Sciatic nerve (tissue), 2 donors: ENCODE data around the gene TUBAL3. TPM values are rescaled to one million over a fixed set of nuclear protein-coding genes. Genes with fewer than 3 reads are reported as not detected.
A peak's percentile ranks its signal among the peaks of the same experiment; 100 is the strongest.

Experiments used
- ATAC-seq: fragments of 200-7000 bp; cut with Tn5 transposase; one replicate; pipeline ENCODE4 v1.9.1; 2020; ENCODE audit warnings: mild to moderate bottlenecking, moderate library complexity
- DNase-seq: peaks from one replicate; pipeline ENCODE4 v3.0.0-alpha.2; 2020; ENCODE audit warnings: low spot score
- intact Hi-C: fragments of 100-400 bp; cut with DNase I; formaldehyde crosslinking; loops from one replicate; pipeline ENCODE4 v1.14.2; 2022
- total RNA-seq: library from RNA; stranded (reverse); fragmentation: NEBNext Ultra II Directional; extraction: Animal tissue kit (Norgen Biotek cat#: 25700); gene quantifications from one replicate; pipeline ENCODE4 v1.2.1, GENCODE V29; 2021
- donor health status: DM: no; HTN: no; CAD: no.
- donor health status: DM: no; HTN: no; CAD: no.

TUBAL3 gene
- 0.18 TPM for total RNA-seq

DNA sequence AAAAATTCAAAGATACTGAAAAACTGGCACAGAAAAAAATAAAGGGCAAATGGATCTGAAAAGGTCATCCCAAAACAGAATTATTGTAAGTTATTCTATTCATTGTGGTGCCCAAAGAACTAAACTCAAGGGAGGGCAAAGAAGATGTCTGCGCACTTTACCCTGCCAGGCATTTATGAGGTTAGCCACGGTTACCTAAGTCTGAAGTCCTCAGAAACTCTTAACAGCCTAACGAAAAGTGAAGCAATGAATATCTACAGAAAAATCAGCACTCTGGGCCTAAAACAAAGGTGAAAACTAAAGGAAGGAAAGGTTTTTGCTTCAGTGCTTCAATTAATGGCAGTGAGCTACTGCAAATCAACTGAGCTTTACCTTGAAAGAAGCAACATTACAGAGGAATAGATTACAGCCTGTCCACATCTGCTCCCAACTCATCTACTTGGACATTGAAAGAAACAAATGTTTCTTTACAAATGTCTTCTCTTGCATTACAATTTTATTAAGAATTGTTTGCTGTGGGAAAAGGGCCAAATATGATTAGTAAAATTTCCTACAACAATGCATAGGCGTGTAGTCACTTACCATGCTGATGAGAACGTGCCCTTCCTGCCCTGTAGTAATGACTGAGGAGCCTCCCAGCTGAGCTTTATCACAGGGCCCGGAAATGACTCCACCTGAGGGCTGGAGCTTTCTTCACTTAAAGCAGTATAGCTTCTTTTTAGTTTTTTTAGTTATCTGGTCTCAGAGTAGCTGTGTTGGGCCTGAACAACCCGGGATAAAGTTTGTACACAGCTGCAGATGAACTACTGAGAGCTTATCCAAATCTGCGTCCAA is at the start of gene TUBAL3:
TSS of gene TUBAL3 (minus strand) at position 621 of the 834 bp plus-strand sequence. CDS start at position 585, 36 bp downstream.
- intact Hi-C loops: no loop called here
- ATAC-seq: no peak

DNA sequence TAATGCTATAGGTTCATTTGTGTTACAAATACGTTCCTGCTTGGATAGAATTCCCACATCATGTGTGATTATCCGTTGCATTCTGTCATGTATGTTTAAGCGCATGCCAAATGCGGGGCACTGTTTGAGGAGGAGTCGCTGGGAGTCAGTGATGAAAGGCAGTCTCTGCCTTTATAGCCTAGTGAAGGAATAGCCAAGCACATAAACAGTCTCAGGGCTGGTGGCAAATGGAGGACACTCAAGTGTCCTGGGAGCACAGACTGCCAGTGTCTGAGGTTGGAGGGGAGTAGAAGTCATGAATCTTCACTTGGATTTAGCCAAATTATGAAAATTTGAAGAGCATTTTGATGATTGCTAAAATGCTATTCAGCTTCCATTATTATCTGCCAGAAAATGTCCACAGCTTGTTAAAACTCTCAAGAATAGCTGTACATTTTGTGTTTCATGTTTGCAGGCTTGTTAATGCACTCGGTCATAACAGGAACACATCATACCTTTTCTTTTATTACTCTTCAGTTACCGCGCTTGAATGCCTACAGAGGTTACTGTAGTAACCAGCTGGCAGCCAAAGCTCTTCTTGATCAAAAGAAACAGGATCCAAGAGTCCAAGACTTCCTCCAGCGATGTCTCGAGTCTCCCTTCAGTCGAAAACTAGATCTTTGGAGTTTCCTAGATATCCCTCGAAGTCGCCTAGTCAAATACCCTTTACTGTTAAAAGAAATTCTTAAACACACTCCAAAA is 49.3 kb upstream of the TUBAL3 start:
- DNase-seq (no peak), ATAC-seq (no peak)
- intact Hi-C loops: no loop called here

More for the DNA sequence above, at the start of gene TUBAL3:
- DNase-seq: no peak

DNA sequence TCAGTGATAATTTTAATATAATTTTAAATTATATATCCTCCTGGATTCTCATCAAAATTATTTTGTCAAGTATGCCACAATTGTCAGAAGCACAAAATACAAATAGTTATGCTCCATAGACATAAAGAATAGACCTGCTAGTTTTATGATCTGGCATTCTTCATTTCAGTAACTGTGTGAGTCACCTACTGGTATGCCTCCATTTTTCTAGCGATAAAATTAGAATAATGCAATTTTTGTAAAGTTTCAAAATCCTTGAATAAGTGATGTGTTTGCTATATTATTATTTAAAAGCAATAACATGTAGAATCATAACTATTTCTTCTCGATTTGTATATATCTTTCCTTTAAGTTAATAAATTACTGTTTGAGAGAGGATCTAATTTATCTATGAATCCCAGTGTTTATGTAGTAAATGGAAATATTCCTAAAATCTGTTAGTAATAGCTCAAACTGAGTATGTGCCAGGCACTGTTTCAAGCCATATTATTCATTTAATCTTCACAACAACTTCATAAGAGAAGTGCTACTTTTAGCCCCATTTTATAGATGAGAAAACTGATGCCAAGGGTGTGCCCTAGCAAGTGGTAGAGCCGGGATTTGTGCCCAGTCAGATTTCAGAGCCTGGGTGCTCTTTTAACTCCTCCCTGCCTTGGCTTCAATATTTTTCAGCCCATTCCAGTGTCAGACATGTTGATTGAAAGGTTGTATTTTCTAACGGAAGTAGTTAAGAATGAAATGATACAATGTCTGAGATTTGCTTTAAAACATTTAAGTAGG is 46.2 kb upstream of the TUBAL3 start:
- intact Hi-C loops: no loop called here
- ATAC-seq: no peak
- no peak for DNase-seq

DNA sequence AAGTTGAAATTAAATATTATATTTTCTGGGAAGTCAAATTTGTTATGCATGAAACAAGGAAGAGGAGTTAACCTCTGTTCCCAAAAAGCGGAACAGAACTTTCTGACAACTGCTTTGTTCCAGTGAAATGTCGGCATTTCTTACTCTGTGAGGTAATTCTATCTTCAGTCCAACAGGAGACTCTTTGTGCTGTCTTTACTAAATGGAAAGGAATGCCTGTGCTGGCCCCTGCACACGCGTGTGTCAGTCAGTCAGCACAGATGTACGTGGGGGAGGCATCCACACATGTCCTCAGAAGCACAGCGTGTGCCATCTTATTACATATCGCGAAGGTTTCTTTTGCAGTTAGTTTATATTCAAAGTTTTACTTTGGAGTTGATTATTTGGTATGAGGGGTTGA is 45.2 kb upstream of the TUBAL3 start:
- DNase-seq: no peak
- ATAC-seq: peak; percentile 62
- intact Hi-C loops: loop anchor here (5.0 kb wide), 1 partner anchor 172 kb away; no protein-coding TSS in a partner anchor

DNA sequence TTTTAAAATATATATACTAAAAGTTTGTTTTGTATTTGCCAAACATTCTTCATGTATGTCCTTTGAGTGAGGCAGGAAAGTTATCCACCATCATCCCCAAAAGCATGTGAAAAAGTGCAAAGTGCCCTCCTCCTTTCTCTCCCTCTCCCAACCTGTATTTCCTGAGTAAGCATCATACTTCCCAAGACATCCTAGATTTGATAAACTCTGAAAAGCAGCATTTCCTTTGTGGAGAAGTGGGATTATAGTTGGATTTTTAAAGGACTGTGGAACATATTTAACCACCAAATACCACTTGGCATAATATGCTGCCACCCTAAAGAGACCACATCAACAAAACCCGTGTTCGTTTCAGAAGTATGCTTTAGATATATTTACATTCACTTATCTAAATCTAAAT is 44.6 kb upstream of the TUBAL3 start:
- DNase-seq (no peak), ATAC-seq (no peak)
- intact Hi-C loops: loop anchor here (5.0 kb wide), 1 partner anchor 173 kb away; no protein-coding TSS in a partner anchor

DNA sequence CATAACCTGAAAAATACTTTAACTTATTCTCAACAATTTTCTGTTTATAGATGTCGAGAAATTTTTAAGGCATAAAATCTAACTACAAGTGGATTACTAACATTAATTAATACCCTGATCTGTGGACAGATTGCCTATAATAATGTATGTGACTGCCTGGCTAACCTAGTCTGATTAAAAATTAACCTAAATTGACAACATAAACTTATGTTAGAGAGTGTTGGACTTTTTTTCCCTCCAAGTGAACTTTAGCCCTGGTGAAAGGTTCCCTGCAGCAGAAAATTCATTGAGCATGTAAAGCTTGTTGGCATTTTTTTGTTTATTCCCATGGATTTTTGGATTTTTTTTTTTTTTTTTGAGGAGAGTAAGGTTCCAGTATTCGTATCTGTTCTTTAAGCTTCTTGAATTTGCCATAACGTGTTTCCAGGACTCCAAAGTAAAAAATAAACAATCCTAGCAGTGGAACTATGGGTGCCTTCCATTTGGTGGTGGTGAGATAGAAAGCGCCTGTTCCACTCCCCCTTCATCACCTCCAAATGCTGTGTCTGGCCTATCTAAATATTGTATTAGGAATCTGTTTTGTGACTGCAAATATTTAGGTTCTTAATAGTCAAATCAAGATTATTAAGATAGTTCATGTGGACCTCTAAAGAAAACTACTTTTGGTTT is 43.8 kb upstream of the TUBAL3 start:
- intact Hi-C loops: loop anchor here (5.0 kb wide), 1 partner anchor 174 kb away; no protein-coding TSS in a partner anchor
- no peak for ATAC-seq

DNA sequence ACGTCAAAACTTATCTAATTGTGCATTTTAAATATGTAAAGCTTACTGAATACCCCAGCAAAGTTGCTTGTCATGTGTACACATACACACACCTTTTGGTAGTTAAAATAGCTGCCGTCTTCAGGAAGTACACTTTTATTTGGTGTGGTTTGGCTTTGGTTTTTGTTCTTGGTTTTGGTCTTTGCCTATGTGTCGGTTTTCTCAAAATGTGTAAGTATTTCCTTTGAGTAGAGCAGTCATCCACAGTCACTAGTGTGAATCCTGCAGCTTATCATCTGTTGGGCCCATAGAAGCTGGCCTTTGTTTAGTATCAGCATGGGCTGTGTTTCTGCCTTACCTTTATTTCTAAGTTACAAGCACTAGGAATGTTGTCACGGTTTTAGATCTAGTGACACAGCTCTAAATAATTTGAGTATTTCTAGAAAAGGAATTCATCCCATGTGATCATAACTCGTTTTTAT is 43.0 kb upstream of the TUBAL3 start:
- ATAC-seq: peak; percentile 31
- intact Hi-C loops: loop anchor here (5.0 kb wide), 1 partner anchor 175 kb away; no protein-coding TSS in a partner anchor
- no peak for DNase-seq

More for the DNA sequence above, 43.8 kb upstream of the TUBAL3 start:
- no peak for DNase-seq

DNA sequence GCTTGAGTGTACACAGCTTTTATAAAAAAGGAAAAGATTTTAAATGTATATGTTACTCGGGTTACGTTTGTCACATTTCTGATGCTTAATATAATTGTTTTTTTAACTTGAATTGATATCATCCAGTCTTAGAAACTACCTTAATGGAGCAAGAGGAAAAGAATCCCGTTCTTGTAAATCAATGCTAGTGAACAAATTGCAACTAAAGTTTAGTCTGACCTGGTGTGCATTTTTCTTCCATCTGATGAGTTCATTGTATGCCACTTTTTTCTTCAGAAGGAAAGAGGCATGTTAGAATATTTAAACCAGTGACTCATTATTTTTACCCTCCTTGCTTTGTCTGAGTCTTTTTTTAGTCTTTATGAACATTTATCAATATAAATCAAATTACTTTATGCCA is 42.4 kb upstream of the TUBAL3 start:
- intact Hi-C loops: loop anchor here (5.0 kb wide), 1 partner anchor 175 kb away; no protein-coding TSS in a partner anchor
- ATAC-seq (no peak), DNase-seq (no peak)

DNA sequence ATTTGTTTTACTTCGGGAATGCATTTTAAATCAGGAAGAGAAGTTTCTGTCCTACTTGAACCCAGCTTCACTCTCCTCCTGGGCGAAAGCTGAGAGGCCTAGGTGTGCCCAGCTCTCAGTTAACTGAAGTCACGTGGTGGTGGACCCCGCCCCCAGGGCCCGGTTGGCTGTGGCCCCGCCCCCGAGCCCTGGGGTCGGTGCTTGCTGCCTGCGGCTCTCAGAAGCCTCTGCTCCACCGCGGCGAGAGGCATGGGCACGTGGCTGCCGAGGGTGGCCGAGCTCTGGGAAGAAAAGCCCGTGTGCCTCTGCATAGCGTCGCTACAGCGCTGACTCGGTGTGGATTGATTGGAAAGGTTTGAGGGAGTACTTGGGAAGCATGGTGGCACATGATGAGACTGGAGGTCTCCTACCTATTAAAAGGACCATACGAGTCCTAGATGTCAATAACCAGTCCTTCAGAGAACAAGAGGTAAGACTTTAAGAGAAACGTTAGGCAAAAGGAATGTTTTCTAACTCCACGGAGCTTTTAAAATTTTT is 41.8 kb upstream of the TUBAL3 start:
- DNase-seq (peak; percentile 95), ATAC-seq (peak; percentile 98)
- intact Hi-C loops: loop anchor here (5.0 kb wide), 1 partner anchor 176 kb away; no protein-coding TSS in a partner anchor

DNA sequence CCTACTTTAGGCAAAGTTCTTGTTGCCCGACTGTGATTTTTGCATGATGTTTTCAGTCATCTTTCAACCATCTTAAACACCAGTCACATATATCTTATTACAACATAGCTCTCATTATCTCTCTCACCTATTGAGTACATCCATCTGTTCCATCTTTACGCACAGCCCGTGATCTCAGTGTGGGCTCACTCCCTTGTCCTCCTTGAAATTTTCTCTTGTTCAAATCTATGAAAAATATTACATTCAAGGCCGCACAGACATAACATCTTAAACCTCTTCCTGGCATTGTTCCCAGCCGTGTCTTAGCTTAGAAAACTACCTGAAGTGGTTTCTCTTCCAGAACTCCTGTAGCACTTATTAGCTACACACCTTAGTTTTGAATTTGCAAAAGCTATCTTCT is 40.4 kb upstream of the TUBAL3 start:
- ATAC-seq (no peak), DNase-seq (no peak)
- intact Hi-C loops: loop anchor here (5.0 kb wide), 1 partner anchor 177 kb away; no protein-coding TSS in a partner anchor

DNA sequence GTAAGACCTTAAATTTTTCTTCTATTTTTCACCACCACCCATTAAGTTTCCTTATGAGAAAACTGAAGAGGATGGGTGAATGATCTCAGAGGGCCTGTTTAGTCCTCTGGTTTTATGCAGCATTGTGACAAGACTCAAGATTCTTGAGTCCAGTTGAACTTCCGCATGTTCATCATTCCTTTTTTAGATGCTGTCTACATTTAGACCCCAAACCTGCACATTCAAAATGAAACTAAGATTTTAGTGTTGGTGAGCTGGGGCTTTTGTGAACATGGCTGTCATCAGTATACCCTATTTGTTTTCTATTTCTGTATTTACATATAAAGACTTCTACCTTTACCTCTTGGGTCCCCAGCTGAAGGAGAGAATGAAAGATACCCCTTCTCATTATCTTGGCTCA is 38.8 kb upstream of the TUBAL3 start:
- DNase-seq (no peak), ATAC-seq (no peak)
- intact Hi-C loops: no loop called here

DNA sequence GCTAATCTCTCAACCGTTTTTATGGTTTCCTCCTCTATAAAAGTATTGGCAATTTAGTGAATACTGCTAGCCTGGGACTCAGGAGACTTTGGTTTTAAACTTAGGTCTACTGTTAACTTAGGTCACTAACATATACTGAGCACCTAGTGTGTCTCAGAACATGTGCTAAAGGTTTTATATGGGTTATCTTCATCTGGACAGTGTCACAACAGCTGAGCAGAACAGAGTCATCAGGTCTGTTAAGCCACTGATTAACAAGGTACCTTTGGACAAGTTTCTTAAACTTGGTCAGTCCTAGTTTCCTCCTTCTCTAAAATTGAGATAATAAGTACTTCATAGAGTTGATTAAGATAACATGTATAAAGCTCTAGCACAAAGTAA is 38.4 kb upstream of the TUBAL3 start:
- no peak for ATAC-seq
- DNase-seq: no peak
- intact Hi-C loops: no loop called here

DNA sequence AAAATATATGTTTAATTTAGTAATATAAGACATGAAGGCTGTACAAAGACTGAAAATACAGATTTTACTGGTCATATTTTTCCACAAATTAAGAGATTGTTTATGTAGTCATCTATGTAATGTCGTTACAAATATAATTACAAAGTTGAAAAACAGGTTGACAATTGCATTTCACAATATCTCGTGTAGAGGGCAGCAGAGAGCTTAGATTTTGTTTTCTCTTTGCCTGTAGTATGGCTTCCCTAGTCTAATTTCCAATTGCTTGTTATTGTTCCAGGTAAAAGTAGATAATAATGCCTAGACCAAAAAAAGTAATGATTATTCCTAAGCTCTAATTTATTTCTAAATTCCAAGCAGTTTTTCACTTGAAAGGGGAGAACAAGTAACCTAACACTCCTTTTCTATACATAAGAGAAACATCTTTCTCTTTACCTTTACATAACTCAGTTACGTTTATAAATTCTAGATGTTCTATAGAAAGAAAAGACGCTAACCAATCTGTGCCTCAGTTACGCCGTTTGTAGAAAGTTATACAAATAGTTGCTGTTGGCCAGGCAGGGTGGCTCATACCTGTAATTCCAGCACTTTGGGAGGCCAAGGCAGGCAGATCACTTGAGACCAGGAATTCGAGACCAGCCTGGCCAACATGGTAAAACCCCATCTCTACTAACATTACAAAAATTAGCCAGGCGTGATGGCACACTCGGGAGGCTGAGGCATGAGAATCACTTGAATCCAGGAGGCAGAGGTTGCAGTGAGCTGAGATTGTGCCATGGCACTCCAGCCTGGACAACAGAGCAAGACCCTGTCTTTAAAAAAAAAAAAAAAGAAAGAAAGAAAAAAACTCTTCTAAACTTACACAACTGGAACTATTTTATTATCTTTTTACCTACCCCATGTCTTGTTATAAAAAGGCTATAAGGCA is 37.7 kb upstream of the TUBAL3 start:
- ATAC-seq (no peak), DNase-seq (no peak)
- intact Hi-C loops: no loop called here

DNA sequence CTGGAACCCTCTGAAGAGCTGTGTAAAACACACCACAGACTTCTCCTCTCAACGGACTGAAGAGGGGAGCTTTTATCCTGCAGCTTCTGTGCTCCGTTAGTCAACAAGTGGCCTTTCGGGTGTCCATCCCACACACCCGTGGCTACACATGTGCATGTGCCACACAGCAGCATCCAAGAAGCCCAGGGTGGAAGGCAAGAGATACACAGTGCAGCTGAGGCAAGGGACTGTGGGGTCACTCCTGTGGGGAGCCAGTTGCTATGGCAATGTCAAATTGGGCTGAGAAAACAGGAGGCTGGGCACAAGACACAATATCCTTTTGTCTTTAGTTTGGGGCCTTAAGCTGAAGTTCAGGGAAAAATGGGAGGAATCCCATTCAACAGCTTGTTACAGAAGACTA is 36.5 kb upstream of the TUBAL3 start:
- intact Hi-C loops: no loop called here
- DNase-seq: no peak
- ATAC-seq: peak; percentile 73

DNA sequence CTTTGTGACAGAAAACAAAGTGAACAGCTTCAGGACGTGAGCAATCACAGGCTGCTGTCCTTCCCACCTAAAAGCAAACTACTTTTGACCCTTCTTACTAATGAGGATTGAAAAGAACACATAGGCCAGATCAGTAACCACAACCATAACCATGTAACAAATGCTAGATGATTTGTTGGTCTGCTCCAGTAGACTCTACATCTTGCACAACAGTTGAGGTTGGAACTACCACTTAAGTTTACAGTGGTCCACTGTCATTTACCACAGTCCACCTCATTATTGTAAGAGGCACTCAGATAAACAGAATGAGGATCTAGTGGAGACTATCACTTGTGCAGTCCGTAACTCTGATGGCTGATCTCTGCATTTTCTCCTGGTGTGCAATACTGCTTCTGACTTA is 35.6 kb upstream of the TUBAL3 start:
- ATAC-seq (no peak), DNase-seq (no peak)
- intact Hi-C loops: no loop called here

DNA sequence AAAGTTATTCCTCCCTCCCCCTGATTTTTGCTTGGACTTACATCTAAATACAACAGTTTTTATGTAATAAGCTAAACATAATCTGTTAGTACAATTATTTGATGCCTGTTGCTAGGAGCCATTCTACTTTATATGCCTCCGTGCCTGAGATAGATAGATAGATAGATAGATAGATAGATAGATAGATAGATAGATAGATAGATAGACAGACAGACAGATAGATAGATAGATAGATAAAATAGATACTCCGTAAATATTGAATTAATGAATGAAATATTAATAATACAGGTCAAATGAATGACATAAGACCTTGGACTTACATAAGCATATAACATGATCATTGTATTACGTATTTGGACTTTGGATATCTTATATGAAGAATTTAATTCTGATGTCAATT is 30.7 kb upstream of the TUBAL3 start:
- intact Hi-C loops: no loop called here
- no peak for DNase-seq
- ATAC-seq: no peak

DNA sequence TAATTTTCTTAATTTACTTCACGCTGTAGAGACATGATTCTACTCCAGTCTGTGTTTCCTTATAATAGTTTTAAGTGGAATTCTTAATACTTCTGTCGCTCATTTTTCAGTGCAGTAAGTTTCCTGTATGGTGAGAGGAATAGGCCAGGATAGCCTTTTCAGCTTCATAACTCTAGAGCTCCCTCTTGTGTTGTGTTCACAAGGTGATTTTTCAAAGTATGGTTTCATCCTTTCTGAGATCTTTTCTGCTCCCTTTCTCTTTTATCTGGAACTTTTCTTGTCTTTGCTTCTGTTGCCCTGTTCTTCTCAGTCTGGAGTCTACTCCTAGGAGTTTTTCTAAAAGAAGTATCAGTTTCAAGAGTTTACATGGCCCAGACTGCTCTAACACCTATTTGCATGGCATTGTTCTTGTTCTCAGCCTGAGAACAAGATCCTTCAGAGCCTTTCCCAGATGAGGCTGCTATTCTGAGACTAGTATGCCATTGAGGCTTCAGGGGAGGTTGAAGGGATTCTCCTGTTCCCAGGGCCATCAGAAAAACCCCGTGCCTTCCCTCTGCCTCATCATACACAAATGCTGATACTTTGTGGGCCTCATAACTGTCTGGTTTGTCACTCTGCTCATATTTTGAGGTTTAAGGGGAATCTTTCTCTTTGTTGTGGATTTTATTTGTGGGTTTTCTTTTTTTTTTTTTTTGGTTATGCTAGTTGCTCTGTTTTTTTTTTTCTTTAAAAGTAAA is 29.6 kb upstream of the TUBAL3 start:
- intact Hi-C loops: no loop called here
- peak; percentile 69 for ATAC-seq
- no peak for DNase-seq
